GM23338 (cell line): ENCODE results near the gene GRIN1. TPM values are rescaled to one million over a fixed set of nuclear protein-coding genes. Genes with fewer than 3 reads are reported as not detected.
A peak's percentile ranks its signal among the peaks of the same experiment; 100 is the strongest.

ENCODE experiments used
- ATAC-seq: fragments of 200-7000 bp; cut with Tn5 transposase; 3 replicates; pipeline ENCODE4 v1.9.1; 2020
- DNase-seq: peaks from one replicate; pipeline ENCODE4 v3.0.0-alpha.2; 2015; ENCODE audit warnings: low spot score
- H2AFZ ChIP-seq: fragments of 200-600 bp; sonication (generic); 2 replicates; pipeline ENCODE4 v1.8.0; 2016; ENCODE audit warnings: antibody characterized with exemption, mild to moderate bottlenecking, moderate library complexity
- H3F3A ChIP-seq: fragments of 200-600 bp; sonication (generic); replicated peaks from 2 replicates; pipeline ENCODE4 v1.8.0; 2017; ENCODE audit warnings: antibody characterized with exemption, mixed run types, low read depth
- H3K27ac ChIP-seq: fragments of 200-600 bp; sonication (generic); 2 replicates; pipeline ENCODE4 v1.6.1; 2016; ENCODE audit warnings: low read depth
- H3K27me3 ChIP-seq: fragments of 200-600 bp; sonication (generic); 2 replicates; pipeline ENCODE4 v1.8.0; 2016; ENCODE audit warnings: mild to moderate bottlenecking, mixed run types, moderate library complexity; ENCODE audit not compliant: insufficient read depth
- H3K36me3 ChIP-seq: fragments of 200-600 bp; sonication (generic); 2 replicates; pipeline ENCODE4 v1.8.0; 2016; ENCODE audit warnings: mild to moderate bottlenecking; ENCODE audit not compliant: insufficient read depth
- H3K4me1 ChIP-seq: fragments of 200-600 bp; sonication (generic); 2 replicates; pipeline ENCODE4 v1.8.0; 2016; ENCODE audit warnings: mild to moderate bottlenecking, moderate library complexity; ENCODE audit not compliant: insufficient read depth
- H3K4me2 ChIP-seq: fragments of 200-600 bp; sonication (generic); 2 replicates; pipeline ENCODE4 v1.7.1; 2017; ENCODE audit warnings: mixed run types
- H3K4me3 ChIP-seq: fragments of 200-600 bp; sonication (generic); 2 replicates; pipeline ENCODE4 v1.6.1; 2016; ENCODE audit warnings: mixed run types
- H3K79me2 ChIP-seq: fragments of 200-600 bp; sonication (generic); replicated peaks from 2 replicates; pipeline ENCODE4 v1.8.0; 2017; ENCODE audit warnings: mild to moderate bottlenecking; ENCODE audit not compliant: insufficient read depth
- H3K9me2 ChIP-seq: fragments of 200-600 bp; sonication (generic); 2 replicates; pipeline ENCODE4 v1.8.0; 2017; ENCODE audit not compliant: insufficient read depth
- H4K20me1 ChIP-seq: fragments of 200-600 bp; sonication (generic); replicated peaks from 2 replicates; pipeline ENCODE4 v1.8.0; 2017; ENCODE audit warnings: mild to moderate bottlenecking; ENCODE audit not compliant: insufficient read depth
- H3K27ac Mint-ChIP-seq: 2 replicates; pipeline ENCODE4 v1.8.0; 2020; ENCODE audit warnings: inconsistent platforms, mild to moderate bottlenecking, moderate library complexity, mixed read lengths
- H3K27me3 Mint-ChIP-seq: 3 replicates; pipeline ENCODE4 v1.8.0; 2022; ENCODE audit warnings: low read depth, mild to moderate bottlenecking, moderate library complexity, mixed read lengths, inconsistent platforms; ENCODE audit not compliant: insufficient read depth, poor library complexity
- H3K36me3 Mint-ChIP-seq: 3 replicates; pipeline ENCODE4 v1.8.0; 2021; ENCODE audit warnings: low read depth, mild to moderate bottlenecking, inconsistent platforms, moderate library complexity, mixed read lengths
- H3K4me1 Mint-ChIP-seq: 3 replicates; pipeline ENCODE4 v1.8.0; 2020; ENCODE audit warnings: mild to moderate bottlenecking, inconsistent platforms, mixed read lengths
- H3K4me3 Mint-ChIP-seq: 3 replicates; pipeline ENCODE4 v1.8.0; 2021; ENCODE audit warnings: moderate library complexity, mild to moderate bottlenecking, inconsistent platforms, mixed read lengths
- H3K9me3 Mint-ChIP-seq: 3 replicates; pipeline ENCODE4 v1.8.0; 2020; ENCODE audit warnings: moderate library complexity, mild to moderate bottlenecking, inconsistent platforms, mixed read lengths
- EZH2 ChIP-seq: fragments of 200-600 bp; sonication (generic); IDR thresholded peaks from one replicate; pipeline ENCODE4 v1.8.0; 2017; ENCODE audit warnings: antibody characterized with exemption, mild to moderate bottlenecking, low read depth; ENCODE audit not compliant: unreplicated experiment
- JUNB ChIP-seq: IDR thresholded peaks from one replicate; pipeline ENCODE4 v1.6.1; 2016; ENCODE audit warnings: antibody characterized with exemption; ENCODE audit not compliant: unreplicated experiment
- NANOG ChIP-seq: IDR thresholded peaks from 2 replicates; pipeline ENCODE4 v1.6.1; 2016; ENCODE audit warnings: antibody characterized with exemption, borderline replicate concordance
- POLR2AphosphoS5 ChIP-seq: IDR thresholded peaks from 2 replicates; pipeline ENCODE4 v1.6.1; 2016; ENCODE audit warnings: antibody characterized with exemption, low read depth
- ZNF114 ChIP-seq: fragments of 250-450 bp; sonication (Bioruptor Pico); IDR thresholded peaks from 2 replicates; pipeline ENCODE4 v1.5.0; 2020; ENCODE audit warnings: mild to moderate bottlenecking, moderate library complexity
- polyA plus RNA-seq: library from polyadenylated mRNA; unstranded; fragments of >200 nt; fragmentation: Nextera tagmentation; extraction: Ambion mirVana; gene quantifications from 2 replicates; pipeline ENCODE4 v1.2.1, GENCODE V29; 2016
- total RNA-seq: library from RNA; depleted of rRNA; stranded (reverse); fragments of >200 nt; shearing (Covaris generic); gene quantifications from 2 replicates; pipeline ENCODE4 v1.2.3, GENCODE V29; 2014
- TF ChIP-seq, protein P1 (sequence below): IDR thresholded peaks from 2 replicates; pipeline ENCODE4 v1.6.1; 2016; ENCODE audit warnings: antibody characterized with exemption
- TF ChIP-seq, protein P2 (sequence below): fragments of 250-450 bp; sonication (Bioruptor Pico); IDR thresholded peaks from 2 replicates; pipeline ENCODE4 v1.5.0; 2020; ENCODE audit warnings: mild to moderate bottlenecking, moderate library complexity
- TF ChIP-seq, protein P3 (sequence below), 2 experiments: fragments of 200-600 bp in 1 of 2; sonication (generic) in 1 of 2; conservative IDR thresholded peaks; 2 replicates each; pipeline versions ENCODE4 v1.5.1 to v1.6.1; 2016 to 2017; ENCODE audit warnings: antibody characterized with exemption in 2 of 2, low read depth in 2 of 2, mild to moderate bottlenecking in 2 of 2, moderate library complexity in 1 of 2

GRIN1 gene
- total and polyA plus RNA-seq, 2 experiments from 2014 or later: 2.7 to 5.5 TPM

GRCh38 chr9:137194909-137195308, 56.0 kb downstream of the GRIN1 start:
- Histone ChIP-seq H3K27me3 (no peaks in the 10 kb centered on the region), H4K20me1 (no peaks in the 10 kb centered on the region; the same call in 1 of the 2 replicates), H3F3A (no peaks in the 10 kb centered on the region), H3K4me1 (peaks cover 6% of the 10 kb centered on the region; the same call in 1 of the 2 replicates), H3K9me2 (no peaks in the 10 kb centered on the region), H3K79me2 (peaks cover 45% of the 10 kb centered on the region), H3K27ac (no peak overlapping the region), H3K36me3 (no peaks in the 10 kb centered on the region), H3K4me2 (no peak overlapping the region), H2AFZ (no peak overlapping the region), H3K4me3 (no peak overlapping the region)
- H3K36me3 Mint-ChIP-seq: peaks cover 5% of the 10 kb centered on the region; the same call in 2 of the 3 replicates
- no peak overlapping the region for H3K27ac Mint-ChIP-seq
- H3K9me3 Mint-ChIP-seq: no peaks in the 10 kb centered on the region; the same call in 2 of the 3 replicates
- H3K4me1 Mint-ChIP-seq: peaks cover 16% of the 10 kb centered on the region
- no peak overlapping the region for H3K4me3 Mint-ChIP-seq
- H3K27me3 Mint-ChIP-seq: peaks cover 6% of the 10 kb centered on the region
- peak; percentile 35 for ATAC-seq
- no peak for DNase-seq
- TF ChIP-seq NANOG (no peak), POLR2AphosphoS5 (no peak)

- no peak overlapping the region for H3K27ac ChIP-seq
- peaks cover 45% of the 10 kb centered on the region for H3K79me2 ChIP-seq
- no peaks in the 10 kb centered on the region; the same call in 1 of the 2 replicates for H4K20me1 ChIP-seq
- H3K27me3 Mint-ChIP-seq: peaks cover 3% of the 10 kb centered on the region
- no peak overlapping the region for H3K4me3 Mint-ChIP-seq
- no peak overlapping the region for H2AFZ ChIP-seq
- no peak overlapping the region for H3K4me2 ChIP-seq
- H3K4me3 ChIP-seq: no peak overlapping the region
- H3K27me3 ChIP-seq: no peaks in the 10 kb centered on the region
- peaks cover 16% of the 10 kb centered on the region for H3K4me1 Mint-ChIP-seq
- no peak overlapping the region for H3K27ac Mint-ChIP-seq
- DNase-seq (no peak), ATAC-seq (no peak)
- no peaks in the 10 kb centered on the region for H3K36me3 ChIP-seq
- no peaks in the 10 kb centered on the region for H3F3A ChIP-seq
- H3K9me3 Mint-ChIP-seq: no peaks in the 10 kb centered on the region; the same call in 2 of the 3 replicates
- H3K4me1 ChIP-seq: peaks cover 6% of the 10 kb centered on the region; the same call in 1 of the 2 replicates
- H3K9me2 ChIP-seq: no peaks in the 10 kb centered on the region
- peaks cover 2% of the 10 kb centered on the region; the same call in 2 of the 3 replicates for H3K36me3 Mint-ChIP-seq
- TF ChIP-seq NANOG (no peak), ZNF114 (CRISPR knock-in tag) (no peak), JUNB (no peak), EZH2 (no peak)
- TF ChIP-seq, protein P1, sequence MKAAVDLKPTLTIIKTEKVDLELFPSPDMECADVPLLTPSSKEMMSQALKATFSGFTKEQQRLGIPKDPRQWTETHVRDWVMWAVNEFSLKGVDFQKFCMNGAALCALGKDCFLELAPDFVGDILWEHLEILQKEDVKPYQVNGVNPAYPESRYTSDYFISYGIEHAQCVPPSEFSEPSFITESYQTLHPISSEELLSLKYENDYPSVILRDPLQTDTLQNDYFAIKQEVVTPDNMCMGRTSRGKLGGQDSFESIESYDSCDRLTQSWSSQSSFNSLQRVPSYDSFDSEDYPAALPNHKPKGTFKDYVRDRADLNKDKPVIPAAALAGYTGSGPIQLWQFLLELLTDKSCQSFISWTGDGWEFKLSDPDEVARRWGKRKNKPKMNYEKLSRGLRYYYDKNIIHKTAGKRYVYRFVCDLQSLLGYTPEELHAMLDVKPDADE: no peak
- TF ChIP-seq, protein P2, sequence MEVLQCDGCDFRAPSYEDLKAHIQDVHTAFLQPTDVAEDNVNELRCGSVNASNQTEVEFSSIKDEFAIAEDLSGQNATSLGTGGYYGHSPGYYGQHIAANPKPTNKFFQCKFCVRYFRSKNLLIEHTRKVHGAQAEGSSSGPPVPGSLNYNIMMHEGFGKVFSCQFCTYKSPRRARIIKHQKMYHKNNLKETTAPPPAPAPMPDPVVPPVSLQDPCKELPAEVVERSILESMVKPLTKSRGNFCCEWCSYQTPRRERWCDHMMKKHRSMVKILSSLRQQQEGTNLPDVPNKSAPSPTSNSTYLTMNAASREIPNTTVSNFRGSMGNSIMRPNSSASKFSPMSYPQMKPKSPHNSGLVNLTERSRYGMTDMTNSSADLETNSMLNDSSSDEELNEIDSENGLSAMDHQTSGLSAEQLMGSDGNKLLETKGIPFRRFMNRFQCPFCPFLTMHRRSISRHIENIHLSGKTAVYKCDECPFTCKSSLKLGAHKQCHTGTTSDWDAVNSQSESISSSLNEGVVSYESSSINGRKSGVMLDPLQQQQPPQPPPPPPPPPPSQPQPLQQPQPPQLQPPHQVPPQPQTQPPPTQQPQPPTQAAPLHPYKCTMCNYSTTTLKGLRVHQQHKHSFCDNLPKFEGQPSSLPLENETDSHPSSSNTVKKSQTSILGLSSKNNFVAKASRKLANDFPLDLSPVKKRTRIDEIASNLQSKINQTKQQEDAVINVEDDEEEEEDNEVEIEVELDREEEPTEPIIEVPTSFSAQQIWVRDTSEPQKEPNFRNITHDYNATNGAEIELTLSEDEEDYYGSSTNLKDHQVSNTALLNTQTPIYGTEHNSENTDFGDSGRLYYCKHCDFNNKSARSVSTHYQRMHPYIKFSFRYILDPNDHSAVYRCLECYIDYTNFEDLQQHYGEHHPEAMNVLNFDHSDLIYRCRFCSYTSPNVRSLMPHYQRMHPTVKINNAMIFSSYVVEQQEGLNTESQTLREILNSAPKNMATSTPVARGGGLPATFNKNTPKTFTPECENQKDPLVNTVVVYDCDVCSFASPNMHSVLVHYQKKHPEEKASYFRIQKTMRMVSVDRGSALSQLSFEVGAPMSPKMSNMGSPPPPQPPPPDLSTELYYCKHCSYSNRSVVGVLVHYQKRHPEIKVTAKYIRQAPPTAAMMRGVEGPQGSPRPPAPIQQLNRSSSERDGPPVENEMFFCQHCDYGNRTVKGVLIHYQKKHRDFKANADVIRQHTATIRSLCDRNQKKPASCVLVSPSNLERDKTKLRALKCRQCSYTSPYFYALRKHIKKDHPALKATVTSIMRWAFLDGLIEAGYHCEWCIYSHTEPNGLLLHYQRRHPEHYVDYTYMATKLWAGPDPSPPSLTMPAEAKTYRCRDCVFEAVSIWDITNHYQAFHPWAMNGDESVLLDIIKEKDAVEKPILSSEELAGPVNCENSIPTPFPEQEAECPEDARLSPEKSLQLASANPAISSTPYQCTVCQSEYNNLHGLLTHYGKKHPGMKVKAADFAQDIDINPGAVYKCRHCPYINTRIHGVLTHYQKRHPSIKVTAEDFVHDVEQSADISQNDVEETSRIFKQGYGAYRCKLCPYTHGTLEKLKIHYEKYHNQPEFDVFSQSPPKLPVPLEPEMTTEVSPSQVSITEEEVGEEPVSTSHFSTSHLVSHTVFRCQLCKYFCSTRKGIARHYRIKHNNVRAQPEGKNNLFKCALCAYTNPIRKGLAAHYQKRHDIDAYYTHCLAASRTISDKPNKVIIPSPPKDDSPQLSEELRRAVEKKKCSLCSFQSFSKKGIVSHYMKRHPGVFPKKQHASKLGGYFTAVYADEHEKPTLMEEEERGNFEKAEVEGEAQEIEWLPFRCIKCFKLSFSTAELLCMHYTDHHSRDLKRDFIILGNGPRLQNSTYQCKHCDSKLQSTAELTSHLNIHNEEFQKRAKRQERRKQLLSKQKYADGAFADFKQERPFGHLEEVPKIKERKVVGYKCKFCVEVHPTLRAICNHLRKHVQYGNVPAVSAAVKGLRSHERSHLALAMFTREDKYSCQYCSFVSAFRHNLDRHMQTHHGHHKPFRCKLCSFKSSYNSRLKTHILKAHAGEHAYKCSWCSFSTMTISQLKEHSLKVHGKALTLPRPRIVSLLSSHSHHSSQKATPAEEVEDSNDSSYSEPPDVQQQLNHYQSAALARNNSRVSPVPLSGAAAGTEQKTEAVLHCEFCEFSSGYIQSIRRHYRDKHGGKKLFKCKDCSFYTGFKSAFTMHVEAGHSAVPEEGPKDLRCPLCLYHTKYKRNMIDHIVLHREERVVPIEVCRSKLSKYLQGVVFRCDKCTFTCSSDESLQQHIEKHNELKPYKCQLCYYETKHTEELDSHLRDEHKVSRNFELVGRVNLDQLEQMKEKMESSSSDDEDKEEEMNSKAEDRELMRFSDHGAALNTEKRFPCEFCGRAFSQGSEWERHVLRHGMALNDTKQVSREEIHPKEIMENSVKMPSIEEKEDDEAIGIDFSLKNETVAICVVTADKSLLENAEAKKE (CRISPR knock-in tag): no peak
- TF ChIP-seq, protein P3, sequence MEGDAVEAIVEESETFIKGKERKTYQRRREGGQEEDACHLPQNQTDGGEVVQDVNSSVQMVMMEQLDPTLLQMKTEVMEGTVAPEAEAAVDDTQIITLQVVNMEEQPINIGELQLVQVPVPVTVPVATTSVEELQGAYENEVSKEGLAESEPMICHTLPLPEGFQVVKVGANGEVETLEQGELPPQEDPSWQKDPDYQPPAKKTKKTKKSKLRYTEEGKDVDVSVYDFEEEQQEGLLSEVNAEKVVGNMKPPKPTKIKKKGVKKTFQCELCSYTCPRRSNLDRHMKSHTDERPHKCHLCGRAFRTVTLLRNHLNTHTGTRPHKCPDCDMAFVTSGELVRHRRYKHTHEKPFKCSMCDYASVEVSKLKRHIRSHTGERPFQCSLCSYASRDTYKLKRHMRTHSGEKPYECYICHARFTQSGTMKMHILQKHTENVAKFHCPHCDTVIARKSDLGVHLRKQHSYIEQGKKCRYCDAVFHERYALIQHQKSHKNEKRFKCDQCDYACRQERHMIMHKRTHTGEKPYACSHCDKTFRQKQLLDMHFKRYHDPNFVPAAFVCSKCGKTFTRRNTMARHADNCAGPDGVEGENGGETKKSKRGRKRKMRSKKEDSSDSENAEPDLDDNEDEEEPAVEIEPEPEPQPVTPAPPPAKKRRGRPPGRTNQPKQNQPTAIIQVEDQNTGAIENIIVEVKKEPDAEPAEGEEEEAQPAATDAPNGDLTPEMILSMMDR (conservative IDR thresholded peaks at IDR 0.05; ENCODE audit: low read depth in 2 of 2): no peak
These were observed 56.7 kb downstream of the GRIN1 start for GRCh38 chr9:137195525-137196220.
